Right atrium auricular region (tissue), 2 donors: ENCODE results near the gene GALNT4. TPM values are rescaled to one million over a fixed set of nuclear protein-coding genes. Genes with fewer than 3 reads are reported as not detected.

Experiments
- DNase-seq: peaks from one replicate; pipeline ENCODE4 v3.0.0-alpha.2; 2019; ENCODE audit warnings: low spot score
- H3K27ac ChIP-seq, 2 donors: fragments of 200-600 bp; sonication (generic); 1 replicate in 1 of 2; 2 replicates in 1 of 2; pipeline ENCODE4 v1.5.1; 2016 to 2019
- H3K27me3 ChIP-seq, 2 donors: fragments of 200-600 bp; sonication (generic); one replicate each; pipeline versions ENCODE4 v1.5.1 to v1.6.0; 2017 to 2019
- H3K36me3 ChIP-seq: fragments of 200-600 bp; sonication (generic); one replicate; pipeline ENCODE4 v1.5.1; 2016
- H3K4me1 ChIP-seq, 2 donors: fragments of 200-600 bp; sonication (generic); one replicate each; pipeline versions ENCODE4 v1.5.1 to v1.6.0; 2017 to 2019
- H3K4me3 ChIP-seq, 2 donors: fragments of 200-600 bp; sonication (generic); 1 replicate in 1 of 2; 2 replicates in 1 of 2; pipeline ENCODE4 v1.5.1; 2017 to 2019; ENCODE audit warnings: mild to moderate bottlenecking in 1 of 2, moderate library complexity in 1 of 2
- H3K9me3 ChIP-seq, 2 donors: fragments of 200-600 bp; sonication (generic); one replicate each; pipeline ENCODE4 v1.5.1; 2019
- total RNA-seq, 2 donors: library from RNA; depleted of rRNA; stranded (reverse); fragments of >200 nt; gene quantifications; one replicate each; pipeline ENCODE4 v1.1.0, GENCODE V29; 2016
- TF ChIP-seq, protein P1 (sequence below), 2 donors: fragments of 200-600 bp; sonication (generic); IDR thresholded peaks; one replicate each; pipeline ENCODE4 v1.5.1; 2019; ENCODE audit warnings: antibody characterized with exemption in 2 of 2

Gene GALNT4
- total RNA-seq, 2 donors from 2014 or later, result 3.8 to 4.7 TPM

DNA sequence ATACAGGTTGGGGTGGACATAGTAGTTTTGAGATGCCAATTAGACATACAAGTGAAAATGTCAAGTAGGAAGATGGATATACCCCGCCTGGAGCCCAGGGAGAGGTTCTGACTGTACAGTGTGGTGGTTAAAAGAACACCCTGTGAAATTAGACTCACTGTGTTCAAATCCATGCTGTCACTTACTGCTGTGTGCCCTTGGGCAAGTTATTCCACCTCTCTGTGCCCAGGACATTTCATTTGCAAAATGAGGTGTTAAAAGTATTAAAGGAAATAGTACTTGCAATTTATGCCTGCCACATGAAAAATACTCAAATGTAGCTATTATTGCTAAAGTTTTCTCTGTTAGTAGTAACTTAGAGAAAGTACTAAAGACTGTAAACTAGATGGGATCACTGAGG is 18.5 kb downstream of the GALNT4 start:
- peaks cover 0 to 13% of the 10 kb centered on the region in 2 donors for H3K4me1 ChIP-seq
- no peak overlapping the region for H3K27ac ChIP-seq
- H3K36me3 ChIP-seq, result no peaks in the 10 kb centered on the region
- no peak for DNase-seq
- H3K27me3 ChIP-seq, result no peaks in the 10 kb centered on the region
- TF ChIP-seq, protein P1, sequence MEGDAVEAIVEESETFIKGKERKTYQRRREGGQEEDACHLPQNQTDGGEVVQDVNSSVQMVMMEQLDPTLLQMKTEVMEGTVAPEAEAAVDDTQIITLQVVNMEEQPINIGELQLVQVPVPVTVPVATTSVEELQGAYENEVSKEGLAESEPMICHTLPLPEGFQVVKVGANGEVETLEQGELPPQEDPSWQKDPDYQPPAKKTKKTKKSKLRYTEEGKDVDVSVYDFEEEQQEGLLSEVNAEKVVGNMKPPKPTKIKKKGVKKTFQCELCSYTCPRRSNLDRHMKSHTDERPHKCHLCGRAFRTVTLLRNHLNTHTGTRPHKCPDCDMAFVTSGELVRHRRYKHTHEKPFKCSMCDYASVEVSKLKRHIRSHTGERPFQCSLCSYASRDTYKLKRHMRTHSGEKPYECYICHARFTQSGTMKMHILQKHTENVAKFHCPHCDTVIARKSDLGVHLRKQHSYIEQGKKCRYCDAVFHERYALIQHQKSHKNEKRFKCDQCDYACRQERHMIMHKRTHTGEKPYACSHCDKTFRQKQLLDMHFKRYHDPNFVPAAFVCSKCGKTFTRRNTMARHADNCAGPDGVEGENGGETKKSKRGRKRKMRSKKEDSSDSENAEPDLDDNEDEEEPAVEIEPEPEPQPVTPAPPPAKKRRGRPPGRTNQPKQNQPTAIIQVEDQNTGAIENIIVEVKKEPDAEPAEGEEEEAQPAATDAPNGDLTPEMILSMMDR (IDR thresholded peaks at IDR 0.05), result no peak
- no peaks in the 10 kb centered on the region for H3K9me3 ChIP-seq
- H3K4me3 ChIP-seq, result no peak overlapping the region

DNA sequence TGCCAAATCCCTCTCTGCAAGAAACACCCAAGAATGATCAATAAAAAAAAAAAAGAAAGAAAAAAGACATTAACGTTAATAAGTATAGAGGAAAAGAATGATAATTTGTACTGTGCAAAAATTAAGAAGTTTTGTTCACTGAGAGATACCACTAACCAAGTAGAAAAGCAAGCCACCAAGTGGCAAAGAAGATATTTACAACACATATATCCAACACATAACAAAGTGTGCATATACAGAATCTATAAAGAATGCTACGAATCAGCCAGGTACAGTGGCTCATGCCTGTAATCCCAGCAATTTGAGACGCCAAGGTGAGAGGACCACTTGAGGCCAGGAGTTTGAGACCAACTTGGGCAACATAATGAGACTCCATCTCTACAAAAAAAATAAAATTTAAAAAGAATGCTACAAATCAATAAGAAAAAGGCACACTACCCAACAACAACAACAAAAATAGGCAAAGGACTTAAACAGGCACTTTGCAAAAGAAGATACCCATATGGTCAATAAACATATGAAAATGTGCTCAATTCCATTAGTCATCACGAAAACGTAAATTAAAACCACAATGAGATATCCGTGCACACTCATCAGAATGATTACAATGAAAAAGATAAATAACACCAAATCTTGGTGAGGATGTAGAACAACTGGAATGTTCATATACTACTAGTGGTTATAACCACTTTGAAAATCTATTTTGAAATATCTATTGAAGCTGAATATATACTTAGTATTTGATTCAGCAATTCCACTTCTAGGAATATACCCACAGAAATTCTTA is 19.8 kb downstream of the GALNT4 start:
- Histone ChIP-seq H3K4me3 (no peak overlapping the region), H3K36me3 (no peaks in the 10 kb centered on the region), H3K27ac (no peak overlapping the region), H3K9me3 (no peaks in the 10 kb centered on the region), H3K4me1 (peaks cover 0 to 13% of the 10 kb centered on the region in 2 donors), H3K27me3 (no peaks in the 10 kb centered on the region)
- TF ChIP-seq, protein P1 (IDR thresholded peaks at IDR 0.05), result no peak
- no peak for DNase-seq

DNA sequence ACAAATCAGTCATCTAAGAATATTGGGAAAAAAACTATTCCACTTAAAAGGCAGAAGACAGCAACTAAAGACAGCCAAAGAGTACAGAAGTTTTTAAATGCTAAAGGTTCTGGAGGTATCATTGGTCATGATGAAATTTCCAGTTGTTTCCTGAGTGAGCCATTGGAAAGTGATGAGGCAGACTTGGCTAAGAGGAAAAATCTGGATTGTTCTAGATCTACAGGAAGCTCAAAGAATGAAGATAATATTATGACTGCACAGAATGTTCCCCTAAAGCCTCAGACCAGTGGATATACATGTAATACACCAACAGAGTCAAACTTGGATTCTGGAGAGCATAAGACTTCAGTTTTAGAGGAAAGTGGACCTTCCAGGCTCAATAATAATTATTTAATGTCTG is 22.8 kb downstream of the GALNT4 start:
- Histone ChIP-seq H3K4me3 (no peak overlapping the region), H3K27ac (no peak overlapping the region), H3K4me1 (peaks cover 0 to 12% of the 10 kb centered on the region in 2 donors), H3K9me3 (no peaks in the 10 kb centered on the region), H3K36me3 (no peaks in the 10 kb centered on the region), H3K27me3 (no peaks in the 10 kb centered on the region)
- no peak for DNase-seq
- TF ChIP-seq, protein P1 (IDR thresholded peaks at IDR 0.05), result no peak

DNA sequence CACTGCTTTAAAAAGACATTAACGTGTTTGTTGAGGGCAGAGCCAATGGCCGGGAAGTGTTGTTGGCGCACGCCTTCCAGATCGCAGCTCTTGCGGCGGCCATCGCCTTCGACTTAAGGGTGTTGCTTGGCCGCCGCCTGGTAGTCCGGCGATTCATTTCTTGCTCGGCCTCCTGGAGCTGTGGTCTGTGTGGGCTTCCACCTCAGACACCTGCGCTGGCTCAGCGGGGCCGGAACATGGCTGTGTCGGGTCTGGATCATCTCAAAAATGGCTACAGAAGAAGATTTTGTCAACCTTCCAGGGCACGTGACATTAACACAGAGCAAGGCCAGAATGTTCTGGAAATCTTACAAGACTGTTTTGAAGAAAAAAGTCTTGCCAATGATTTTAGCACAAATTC is 24.7 kb downstream of the GALNT4 start:
- Histone ChIP-seq H3K36me3 (no peaks in the 10 kb centered on the region), H3K27ac (peak overlapping the region in 1 of 2 donors; percentile 24), H3K9me3 (no peaks in the 10 kb centered on the region), H3K4me3 (no peak overlapping the region), H3K27me3 (no peaks in the 10 kb centered on the region), H3K4me1 (no peaks in the 10 kb centered on the region)
- no peak for DNase-seq
- TF ChIP-seq, protein P1 (IDR thresholded peaks at IDR 0.05), result no peak

DNA sequence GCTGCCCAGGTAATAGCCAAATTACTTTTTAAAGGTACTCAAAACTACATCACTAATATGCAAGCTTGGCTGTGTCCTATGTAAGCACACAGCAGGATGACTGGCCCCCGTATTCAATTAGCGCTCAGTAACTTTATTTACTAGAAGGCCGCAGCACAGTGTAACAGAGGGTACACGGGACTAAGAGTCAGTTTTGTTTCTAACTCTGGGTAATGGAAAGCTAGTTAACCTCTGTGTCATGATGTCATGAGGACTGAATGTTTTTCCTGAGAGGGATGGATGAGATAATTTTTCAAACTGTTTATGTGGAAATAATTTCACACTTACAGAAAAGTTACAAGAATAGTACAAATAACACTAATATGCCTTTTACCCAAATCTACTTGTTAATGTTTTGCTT is 27.1 kb downstream of the GALNT4 start:
- Histone ChIP-seq H3K36me3 (no peaks in the 10 kb centered on the region), H3K4me1 (no peaks in the 10 kb centered on the region), H3K4me3 (no peak overlapping the region), H3K27ac (peak overlapping the region; percentile 8 to 24), H3K27me3 (no peaks in the 10 kb centered on the region), H3K9me3 (no peaks in the 10 kb centered on the region)
- TF ChIP-seq, protein P1 (IDR thresholded peaks at IDR 0.05), result no peak
- no peak for DNase-seq

DNA sequence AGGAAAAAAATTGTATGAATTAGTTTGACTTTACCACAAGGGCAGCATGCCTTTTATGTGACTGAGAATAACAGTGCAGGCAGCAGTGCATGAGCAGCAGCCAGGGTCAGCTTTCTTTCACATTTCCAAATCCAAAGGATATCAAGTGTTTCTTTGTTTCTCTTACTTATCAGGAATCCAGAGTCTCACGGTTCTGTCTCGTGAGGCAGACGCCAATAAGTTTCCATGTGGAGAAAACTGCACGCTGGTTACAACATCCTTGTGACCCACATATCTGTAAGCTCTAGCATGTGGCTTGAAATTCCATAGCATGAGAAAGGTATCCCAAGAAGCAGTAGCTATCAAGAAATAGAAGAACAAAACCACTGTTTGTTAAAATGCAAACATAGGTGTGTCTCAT is 27.6 kb downstream of the GALNT4 start:
- Histone ChIP-seq H3K36me3 (no peaks in the 10 kb centered on the region), H3K27ac (peak overlapping the region; percentile 8 to 24), H3K27me3 (no peaks in the 10 kb centered on the region), H3K9me3 (no peaks in the 10 kb centered on the region), H3K4me1 (no peaks in the 10 kb centered on the region), H3K4me3 (no peak overlapping the region)
- TF ChIP-seq, protein P1 (IDR thresholded peaks at IDR 0.05), result no peak
- DNase-seq, result peak; percentile 69
